Measurements from ENCODE around the gene LRP4. TPM values are rescaled to one million over a fixed set of nuclear protein-coding genes. Genes with fewer than 3 reads are reported as not detected.

The LRP4 gene
- polyA plus RNA-seq, 3 donors = not detected

DNA sequence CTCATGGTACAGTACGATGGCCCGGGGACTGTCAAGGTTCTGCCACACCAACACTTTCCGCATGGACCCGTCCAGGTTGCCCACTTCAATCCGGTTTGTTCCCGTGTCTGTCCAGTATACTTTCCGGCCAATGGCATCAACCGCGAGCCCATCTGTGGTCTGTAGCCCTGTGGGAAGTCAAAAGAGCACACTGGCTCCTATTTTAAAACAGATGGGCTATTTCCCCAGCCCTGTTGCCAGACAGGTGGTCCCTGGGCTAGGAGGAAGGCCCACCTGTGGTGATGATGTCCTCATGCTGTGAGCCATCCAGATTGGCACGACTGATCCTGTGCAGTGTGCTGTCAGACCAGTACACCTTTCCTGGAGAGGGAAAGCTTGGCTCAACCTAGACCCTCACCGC is 41.9 kb downstream of the LRP4 start:
- DNase-seq = no peak
- intact Hi-C loops (cut with micrococcal nuclease) = no loop called here
- no peak overlapping the region for H3K4me3 Mint-ChIP-seq
- no peaks in the 10 kb centered on the region for H3K36me3 Mint-ChIP-seq
- peaks cover 0 to 9% (median 3%) of the 10 kb centered on the region in 3 donors for H3K27me3 Mint-ChIP-seq (ENCODE audit: low read depth in 3 of 3)
- H3K27ac Mint-ChIP-seq = no peak overlapping the region
- Histone ChIP-seq H4K20me1 (ENCODE audit: insufficient read depth, low read length) (no peaks in the 10 kb centered on the region), H3K4me2 (replicated peaks; ENCODE audit: extremely low read depth, low read length, poor library complexity, severe bottlenecking) (no peak overlapping the region), H3K4me1 (ENCODE audit: control insufficient read depth in 1 of 2, insufficient read depth in 2 of 2, low read length in 2 of 2) (no peaks in the 10 kb centered on the region), H3K9me3 (replicated peaks in 1 of 2; ENCODE audit: control insufficient read depth in 1 of 2, insufficient read depth in 1 of 2, low read length in 2 of 2) (no peaks in the 10 kb centered on the region), H3K27me3 (ENCODE audit: control insufficient read depth in 2 of 2, insufficient read depth in 2 of 2, low read length in 2 of 2) (no peaks in the 10 kb centered on the region), H2AFZ (ENCODE audit: insufficient read depth, low read depth, low read length, poor library complexity, severe bottlenecking) (no peak overlapping the region), H3K36me3 (replicated peaks in 1 of 2; ENCODE audit: control insufficient read depth in 1 of 2, insufficient read depth in 2 of 2, low read length in 2 of 2) (no peaks in the 10 kb centered on the region), H3K4me3 (replicated peaks in 1 of 3; ENCODE audit: low read depth in 2 of 3, low read length in 3 of 3) (no peak overlapping the region), H3K79me2 (ENCODE audit: insufficient read depth, low read length) (no peaks in the 10 kb centered on the region), H3K27ac (ENCODE audit: low read depth in 1 of 2, low read length in 2 of 2) (no peak overlapping the region), H3K9ac (ENCODE audit: insufficient read depth, low read length, poor library complexity, severe bottlenecking) (no peak overlapping the region)
- no peaks in the 10 kb centered on the region for H3K4me1 Mint-ChIP-seq
- no peaks in the 10 kb centered on the region for H3K9me3 Mint-ChIP-seq
- TF ChIP-seq, protein P1, sequence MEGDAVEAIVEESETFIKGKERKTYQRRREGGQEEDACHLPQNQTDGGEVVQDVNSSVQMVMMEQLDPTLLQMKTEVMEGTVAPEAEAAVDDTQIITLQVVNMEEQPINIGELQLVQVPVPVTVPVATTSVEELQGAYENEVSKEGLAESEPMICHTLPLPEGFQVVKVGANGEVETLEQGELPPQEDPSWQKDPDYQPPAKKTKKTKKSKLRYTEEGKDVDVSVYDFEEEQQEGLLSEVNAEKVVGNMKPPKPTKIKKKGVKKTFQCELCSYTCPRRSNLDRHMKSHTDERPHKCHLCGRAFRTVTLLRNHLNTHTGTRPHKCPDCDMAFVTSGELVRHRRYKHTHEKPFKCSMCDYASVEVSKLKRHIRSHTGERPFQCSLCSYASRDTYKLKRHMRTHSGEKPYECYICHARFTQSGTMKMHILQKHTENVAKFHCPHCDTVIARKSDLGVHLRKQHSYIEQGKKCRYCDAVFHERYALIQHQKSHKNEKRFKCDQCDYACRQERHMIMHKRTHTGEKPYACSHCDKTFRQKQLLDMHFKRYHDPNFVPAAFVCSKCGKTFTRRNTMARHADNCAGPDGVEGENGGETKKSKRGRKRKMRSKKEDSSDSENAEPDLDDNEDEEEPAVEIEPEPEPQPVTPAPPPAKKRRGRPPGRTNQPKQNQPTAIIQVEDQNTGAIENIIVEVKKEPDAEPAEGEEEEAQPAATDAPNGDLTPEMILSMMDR (IDR thresholded peaks at IDR 0.05) = no peak
- WGBS (ENCODE audit: insufficient coverage) = 97% methylated on average over 10 of the region's 11 CpGs

DNA sequence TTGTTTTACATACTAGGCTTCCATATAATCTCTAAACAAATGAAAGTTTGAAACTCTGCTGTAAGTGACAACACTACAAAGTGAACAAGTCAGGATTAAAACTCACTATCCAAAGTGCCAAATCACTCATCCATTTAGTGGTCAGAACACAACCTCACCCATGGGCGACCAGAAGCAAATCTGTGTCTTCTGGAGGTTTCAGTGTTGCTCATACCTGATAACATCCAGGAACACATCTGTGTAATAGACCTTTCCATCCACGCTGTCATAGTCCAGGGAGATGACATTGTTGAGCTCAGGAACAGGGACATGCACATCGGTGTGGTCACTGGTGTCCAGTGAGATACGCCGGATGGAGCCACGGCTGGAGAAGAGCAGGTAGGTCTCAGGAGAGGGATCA is 43.8 kb downstream of the LRP4 start:
- Histone ChIP-seq H3K9ac (ENCODE audit: insufficient read depth, low read length, poor library complexity, severe bottlenecking) (no peak overlapping the region), H3K4me2 (replicated peaks; ENCODE audit: extremely low read depth, low read length, poor library complexity, severe bottlenecking) (no peak overlapping the region), H3K27me3 (ENCODE audit: control insufficient read depth in 2 of 2, insufficient read depth in 2 of 2, low read length in 2 of 2) (no peaks in the 10 kb centered on the region), H3K4me1 (ENCODE audit: control insufficient read depth in 1 of 2, insufficient read depth in 2 of 2, low read length in 2 of 2) (no peaks in the 10 kb centered on the region), H3K79me2 (ENCODE audit: insufficient read depth, low read length) (no peaks in the 10 kb centered on the region), H2AFZ (ENCODE audit: insufficient read depth, low read depth, low read length, poor library complexity, severe bottlenecking) (no peak overlapping the region), H3K4me3 (replicated peaks in 1 of 3; ENCODE audit: low read depth in 2 of 3, low read length in 3 of 3) (no peak overlapping the region), H3K36me3 (replicated peaks in 1 of 2; ENCODE audit: control insufficient read depth in 1 of 2, insufficient read depth in 2 of 2, low read length in 2 of 2) (no peaks in the 10 kb centered on the region), H3K9me3 (replicated peaks in 1 of 2; ENCODE audit: control insufficient read depth in 1 of 2, insufficient read depth in 1 of 2, low read length in 2 of 2) (no peaks in the 10 kb centered on the region), H3K27ac (ENCODE audit: low read depth in 1 of 2, low read length in 2 of 2) (no peak overlapping the region), H4K20me1 (ENCODE audit: insufficient read depth, low read length) (no peaks in the 10 kb centered on the region)
- no peak overlapping the region for H3K27ac Mint-ChIP-seq
- intact Hi-C loops (cut with micrococcal nuclease) = no loop called here
- no peak overlapping the region for H3K4me3 Mint-ChIP-seq
- peaks cover 0 to 8% (median 0%) of the 10 kb centered on the region in 3 donors for H3K27me3 Mint-ChIP-seq (ENCODE audit: low read depth in 3 of 3)
- no peaks in the 10 kb centered on the region for H3K4me1 Mint-ChIP-seq
- H3K36me3 Mint-ChIP-seq = no peaks in the 10 kb centered on the region
- 98% methylated on average over 5 of the region's 6 CpGs for WGBS (ENCODE audit: insufficient coverage)
- no peak for DNase-seq
- TF ChIP-seq, protein P1 (IDR thresholded peaks at IDR 0.05) = no peak
- no peaks in the 10 kb centered on the region for H3K9me3 Mint-ChIP-seq

All from CD14-positive monocyte (primary cell).